ENCODE measurements around the gene NEUROD2.

DNA sequence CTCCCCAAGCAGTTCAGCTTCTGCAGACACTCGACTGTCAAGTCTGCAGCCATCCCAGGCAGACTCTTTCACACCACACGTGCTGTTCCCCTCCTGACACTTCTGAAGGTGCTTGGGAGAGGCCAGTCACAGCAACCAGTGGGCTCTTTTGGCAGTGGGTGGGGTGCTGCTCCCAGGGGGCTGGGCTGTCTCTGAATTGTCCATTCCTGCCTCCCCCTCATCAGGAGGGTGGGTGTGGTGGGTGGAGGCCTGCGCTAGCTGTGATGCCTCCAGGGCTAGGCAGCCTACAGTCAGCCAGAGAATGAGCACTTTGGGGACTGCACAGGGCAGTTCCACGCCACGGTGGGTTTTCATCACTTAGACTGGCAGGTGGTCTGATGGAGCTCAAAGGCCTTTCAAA is 39.5 kb upstream of the NEUROD2 start:
- TF ChIP-seq, protein P1, sequence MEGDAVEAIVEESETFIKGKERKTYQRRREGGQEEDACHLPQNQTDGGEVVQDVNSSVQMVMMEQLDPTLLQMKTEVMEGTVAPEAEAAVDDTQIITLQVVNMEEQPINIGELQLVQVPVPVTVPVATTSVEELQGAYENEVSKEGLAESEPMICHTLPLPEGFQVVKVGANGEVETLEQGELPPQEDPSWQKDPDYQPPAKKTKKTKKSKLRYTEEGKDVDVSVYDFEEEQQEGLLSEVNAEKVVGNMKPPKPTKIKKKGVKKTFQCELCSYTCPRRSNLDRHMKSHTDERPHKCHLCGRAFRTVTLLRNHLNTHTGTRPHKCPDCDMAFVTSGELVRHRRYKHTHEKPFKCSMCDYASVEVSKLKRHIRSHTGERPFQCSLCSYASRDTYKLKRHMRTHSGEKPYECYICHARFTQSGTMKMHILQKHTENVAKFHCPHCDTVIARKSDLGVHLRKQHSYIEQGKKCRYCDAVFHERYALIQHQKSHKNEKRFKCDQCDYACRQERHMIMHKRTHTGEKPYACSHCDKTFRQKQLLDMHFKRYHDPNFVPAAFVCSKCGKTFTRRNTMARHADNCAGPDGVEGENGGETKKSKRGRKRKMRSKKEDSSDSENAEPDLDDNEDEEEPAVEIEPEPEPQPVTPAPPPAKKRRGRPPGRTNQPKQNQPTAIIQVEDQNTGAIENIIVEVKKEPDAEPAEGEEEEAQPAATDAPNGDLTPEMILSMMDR (IDR thresholded peaks at IDR 0.05; ENCODE audit: extremely low read depth in 1 of 2, insufficient read depth in 1 of 2, low read depth in 1 of 2, low read length in 2 of 2), result no peak
- TF ChIP-seq EZH2 (IDR thresholded peaks at IDR 0.05; ENCODE audit: borderline replicate concordance, low read depth, low read length, severe bottlenecking), result no peak
- TF ChIP-seq POLR2A (IDR thresholded peaks at IDR 0.05; ENCODE audit: low read depth, low read length), result no peak
- TF ChIP-seq, protein P2, sequence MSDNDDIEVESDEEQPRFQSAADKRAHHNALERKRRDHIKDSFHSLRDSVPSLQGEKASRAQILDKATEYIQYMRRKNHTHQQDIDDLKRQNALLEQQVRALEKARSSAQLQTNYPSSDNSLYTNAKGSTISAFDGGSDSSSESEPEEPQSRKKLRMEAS (IDR thresholded peaks at IDR 0.05; ENCODE audit: insufficient read depth, insufficient read length), result no peak
- TF ChIP-seq POLR2AphosphoS5 (IDR thresholded peaks at IDR 0.05; ENCODE audit: insufficient read depth, low read depth, low read length), result no peak
- TF ChIP-seq JUN (IDR thresholded peaks at IDR 0.05; ENCODE audit: borderline replicate concordance, insufficient read depth, insufficient read length, low read depth), result no peak

Data from endothelial cell of umbilical vein (primary cell).